Stimulated activated CD8-positive, alpha-beta memory T cell treated with anti-CD3 and anti-CD28 coated beads, Interleukin-15, amount 100 ng/mL, for 24 hours (primary cell): ENCODE measurements around the gene TSSC4.
A peak's percentile ranks its signal among the peaks of the same experiment; 100 is the strongest.
"Not testable (repeated sequence)": the region's sequence is repeated elsewhere in the genome, so short reads cannot be mapped to it uniquely, and the experiment has no call there.

ENCODE experiments used
- DNase-seq: peaks from one replicate; pipeline ENCODE4 v3.0.0-alpha.2; 2020; ENCODE audit warnings: low read depth

TSSC4 gene

GRCh38 chr11:2400069-2400761, at the start of gene TSSC4:
TSSC4 (plus strand) TSS chr11:2400750; CDS start chr11:2402634, 1,884 bp downstream.
- DNase-seq: peak; percentile 99

- DNase-seq: no peak
Observed at GRCh38 chr11:2351701-2352100, 48.8 kb upstream of the TSSC4 start.

GRCh38 chr11:2352420-2352819, 48.1 kb upstream of the TSSC4 start:
- DNase-seq: no peak

- DNase-seq: no peak
Observed at GRCh38 chr11:2355000-2355644, 45.4 kb upstream of the TSSC4 start.

GRCh38 chr11:2357246-2357645, 43.3 kb upstream of the TSSC4 start:
- DNase-seq: no peak

GRCh38 chr11:2357651-2358050, 42.9 kb upstream of the TSSC4 start:
- DNase-seq: not testable (repeated sequence)

GRCh38 chr11:2358754-2359442, 41.7 kb upstream of the TSSC4 start:
- no peak for DNase-seq

- no peak for DNase-seq
Observed at GRCh38 chr11:2359557-2359956, 41.0 kb upstream of the TSSC4 start.

GRCh38 chr11:2360081-2360642, 40.4 kb upstream of the TSSC4 start:
- no peak for DNase-seq

- DNase-seq: no peak
Observed at GRCh38 chr11:2361565-2361964, 39.0 kb upstream of the TSSC4 start.

- no peak for DNase-seq
Observed at GRCh38 chr11:2362414-2362813, 38.1 kb upstream of the TSSC4 start.

GRCh38 chr11:2363130-2363529, 37.4 kb upstream of the TSSC4 start:
- DNase-seq: no peak

- DNase-seq: no peak
Observed at GRCh38 chr11:2363577-2364370, 36.8 kb upstream of the TSSC4 start.

- DNase-seq: not testable (repeated sequence)
Observed at GRCh38 chr11:2364386-2364785, 36.2 kb upstream of the TSSC4 start.

GRCh38 chr11:2365571-2366210, 34.9 kb upstream of the TSSC4 start:
- DNase-seq: no peak

GRCh38 chr11:2366276-2366675, 34.3 kb upstream of the TSSC4 start:
- no peak for DNase-seq

GRCh38 chr11:2366733-2367132, 33.8 kb upstream of the TSSC4 start:
- DNase-seq: no peak

GRCh38 chr11:2367266-2368160, 33.0 kb upstream of the TSSC4 start:
- DNase-seq: no peak

- DNase-seq: no peak
Observed at GRCh38 chr11:2368178-2368850, 32.2 kb upstream of the TSSC4 start.

- no peak for DNase-seq
Observed at GRCh38 chr11:2368851-2369180, 31.7 kb upstream of the TSSC4 start.
